Measurements from ENCODE around the gene FOCAD. TPM values are rescaled to one million over a fixed set of nuclear protein-coding genes. Genes with fewer than 3 reads are reported as not detected.
A peak's percentile ranks its signal among the peaks of the same experiment; 100 is the strongest.
"Not testable (repeated sequence)": the region's sequence is repeated elsewhere in the genome, so short reads cannot be mapped to it uniquely, and the experiment has no call there.

FOCAD gene
- total and polyA plus RNA-seq, 2 donors (not counting 1 experiment from before 2014, with no cell fraction given) = 4.0 to 10.1 TPM

DNA sequence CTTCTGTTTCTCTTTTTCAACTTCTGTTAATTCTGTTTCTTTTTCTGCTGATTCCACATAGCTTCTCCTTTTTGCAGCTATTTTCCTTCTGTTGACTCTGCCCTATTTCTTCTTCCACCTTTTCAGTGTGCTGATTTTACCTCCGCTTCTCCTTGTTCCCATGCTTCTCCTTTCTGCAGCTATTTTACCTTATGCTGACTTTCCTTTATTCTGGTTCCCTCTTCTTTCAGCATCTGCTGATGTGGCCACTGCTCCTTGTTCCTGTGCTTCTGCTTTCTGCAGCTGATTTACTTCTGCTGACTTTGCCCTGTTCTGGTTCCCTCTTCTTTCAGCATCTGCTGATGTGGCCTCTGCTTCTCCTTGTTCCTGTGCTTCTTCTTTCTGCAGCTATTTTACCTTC, 288.6 kb downstream of the FOCAD start:
- no peak for ATAC-seq (ENCODE audit: low read depth)
- WGBS (ENCODE audit: insufficient coverage) = 100% methylated on average over 1 of the region's 1 CpG
- no peak overlapping the region for H3K4me2 ChIP-seq (replicated peaks; ENCODE audit: low read depth, low read length, poor library complexity, severe bottlenecking)
- no peak overlapping the region for H3K4me3 ChIP-seq (ENCODE audit: control extremely low read depth in 1 of 5, extremely low read depth in 1 of 5, insufficient read depth in 1 of 5, low read depth in 2 of 5, low read length in 4 of 5)
- ChIA-PET CTCF (interaction anchor here (0.8 kb wide), 1 partner anchor 31 kb away, joined by 3 read pairs; no protein-coding TSS in a partner anchor), POLR2A (no interaction called here)
- peaks cover 3 to 28% (median 16%) of the 10 kb centered on the region in 3 donors for H3K9me3 ChIP-seq (ENCODE audit: control extremely low read depth in 1 of 3, control insufficient read depth in 2 of 3, insufficient read depth in 1 of 3, low read length in 2 of 3)
- peaks cover 0 to 2% of the 10 kb centered on the region in 2 experiments for H3K36me3 ChIP-seq (replicated peaks in 1 of 2; ENCODE audit: control extremely low read depth in 1 of 2, control insufficient read depth in 1 of 2, extremely low read depth in 1 of 2, insufficient read depth in 2 of 2, low read length in 1 of 2)
- Mint-ChIP-seq H3K27me3 (no peaks in the 10 kb centered on the region), H3K27ac (no peak overlapping the region), H3K4me3 (no peak overlapping the region), H3K9me3 (ENCODE audit: insufficient read depth) (peaks cover 2% of the 10 kb centered on the region), H3K4me1 (peaks cover 5% of the 10 kb centered on the region)
- DNase-seq = no peak
- no peaks in the 10 kb centered on the region for H4K20me1 ChIP-seq (ENCODE audit: control insufficient read depth, insufficient read depth, low read length, poor library complexity, severe bottlenecking)
- no peaks in the 10 kb centered on the region for H3K27me3 ChIP-seq (replicated peaks in 1 of 4; ENCODE audit: control extremely low read depth in 1 of 4, control insufficient read depth in 3 of 4, insufficient read depth in 4 of 4, low read length in 3 of 4)
- H3K79me2 ChIP-seq (ENCODE audit: control insufficient read depth, insufficient read depth, low read length) = no peaks in the 10 kb centered on the region
- H3K27ac ChIP-seq (ENCODE audit: low read length in 2 of 2) = peak overlapping the region in 1 of 2 donors; percentile 51
- H3K9ac ChIP-seq (ENCODE audit: low read length) = no peak overlapping the region
- no peak overlapping the region for H2AFZ ChIP-seq (ENCODE audit: insufficient read depth, low read depth, low read length, poor library complexity, severe bottlenecking)
- intact Hi-C loops (cut with micrococcal nuclease) = no loop called here
- peaks cover 0 to 8% of the 10 kb centered on the region in 2 donors for H3K4me1 ChIP-seq (ENCODE audit: control insufficient read depth in 2 of 2, insufficient read depth in 2 of 2, low read length in 2 of 2)
- TF ChIP-seq, protein P1, sequence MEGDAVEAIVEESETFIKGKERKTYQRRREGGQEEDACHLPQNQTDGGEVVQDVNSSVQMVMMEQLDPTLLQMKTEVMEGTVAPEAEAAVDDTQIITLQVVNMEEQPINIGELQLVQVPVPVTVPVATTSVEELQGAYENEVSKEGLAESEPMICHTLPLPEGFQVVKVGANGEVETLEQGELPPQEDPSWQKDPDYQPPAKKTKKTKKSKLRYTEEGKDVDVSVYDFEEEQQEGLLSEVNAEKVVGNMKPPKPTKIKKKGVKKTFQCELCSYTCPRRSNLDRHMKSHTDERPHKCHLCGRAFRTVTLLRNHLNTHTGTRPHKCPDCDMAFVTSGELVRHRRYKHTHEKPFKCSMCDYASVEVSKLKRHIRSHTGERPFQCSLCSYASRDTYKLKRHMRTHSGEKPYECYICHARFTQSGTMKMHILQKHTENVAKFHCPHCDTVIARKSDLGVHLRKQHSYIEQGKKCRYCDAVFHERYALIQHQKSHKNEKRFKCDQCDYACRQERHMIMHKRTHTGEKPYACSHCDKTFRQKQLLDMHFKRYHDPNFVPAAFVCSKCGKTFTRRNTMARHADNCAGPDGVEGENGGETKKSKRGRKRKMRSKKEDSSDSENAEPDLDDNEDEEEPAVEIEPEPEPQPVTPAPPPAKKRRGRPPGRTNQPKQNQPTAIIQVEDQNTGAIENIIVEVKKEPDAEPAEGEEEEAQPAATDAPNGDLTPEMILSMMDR (IDR thresholded peaks at IDR 0.05) = no peak
- TF ChIP-seq EZH2 (IDR thresholded peaks at IDR 0.05; ENCODE audit: borderline replicate concordance, insufficient read depth, low read depth, low read length, poor library complexity, severe bottlenecking) = no peak

- ATAC-seq (ENCODE audit: low read depth); H2AFZ ChIP-seq (ENCODE audit: insufficient read depth, low read depth, low read length, poor library complexity, severe bottlenecking); H3K36me3 ChIP-seq (replicated peaks in 1 of 2; ENCODE audit: control extremely low read depth in 1 of 2, control insufficient read depth in 1 of 2, extremely low read depth in 1 of 2, insufficient read depth in 2 of 2, low read length in 1 of 2); H3K4me2 ChIP-seq (replicated peaks; ENCODE audit: low read depth, low read length, poor library complexity, severe bottlenecking); H3K9ac ChIP-seq (ENCODE audit: low read length); H3K4me1 ChIP-seq (ENCODE audit: control insufficient read depth in 2 of 2, insufficient read depth in 2 of 2, low read length in 2 of 2); H3K27me3 Mint-ChIP-seq; H3K27ac Mint-ChIP-seq; H3K4me3 ChIP-seq (ENCODE audit: control extremely low read depth in 1 of 5, extremely low read depth in 1 of 5, insufficient read depth in 1 of 5, low read depth in 2 of 5, low read length in 4 of 5); intact Hi-C loops (cut with micrococcal nuclease); H3K9me3 Mint-ChIP-seq (ENCODE audit: insufficient read depth); H3K4me1 Mint-ChIP-seq; POLR2A ChIA-PET; H3K79me2 ChIP-seq (ENCODE audit: control insufficient read depth, insufficient read depth, low read length); H3K4me3 Mint-ChIP-seq; H3K27me3 ChIP-seq (replicated peaks in 1 of 4; ENCODE audit: control extremely low read depth in 1 of 4, control insufficient read depth in 3 of 4, insufficient read depth in 4 of 4, low read length in 3 of 4); H4K20me1 ChIP-seq (ENCODE audit: control insufficient read depth, insufficient read depth, low read length, poor library complexity, severe bottlenecking): not testable (repeated sequence)
- CTCF ChIA-PET = interaction anchor here (0.8 kb wide), 1 partner anchor 32 kb away, joined by 3 read pairs; no protein-coding TSS in a partner anchor
- DNase-seq = peak; percentile 27
- H3K27ac ChIP-seq (ENCODE audit: low read length in 2 of 2) = peak overlapping the region; percentile 35 to 51
- WGBS (ENCODE audit: insufficient coverage) = 43% methylated on average over 2 of the region's 2 CpGs
- peaks cover 3 to 28% (median 16%) of the 10 kb centered on the region in 3 donors for H3K9me3 ChIP-seq (ENCODE audit: control extremely low read depth in 1 of 3, control insufficient read depth in 2 of 3, insufficient read depth in 1 of 3, low read length in 2 of 3)
Measured at GRCh38 chr9:20973246-20973947, 289.3 kb downstream of the FOCAD start.

- H3K9ac ChIP-seq (ENCODE audit: low read length); POLR2A ChIA-PET; H3K27ac Mint-ChIP-seq: not testable (repeated sequence)
Measured at GRCh38 chr9:20974191-20974938, 290.3 kb downstream of the FOCAD start.

More at GRCh38 chr9:20974191-20974938, 290.3 kb downstream of the FOCAD start:
- peak; percentile 29 for DNase-seq
- H3K4me1 Mint-ChIP-seq; H3K27me3 Mint-ChIP-seq; CTCF ChIA-PET; intact Hi-C loops (cut with micrococcal nuclease); H3K27me3 ChIP-seq (replicated peaks in 1 of 4; ENCODE audit: control extremely low read depth in 1 of 4, control insufficient read depth in 3 of 4, insufficient read depth in 4 of 4, low read length in 3 of 4); H3K79me2 ChIP-seq (ENCODE audit: control insufficient read depth, insufficient read depth, low read length); H3K36me3 ChIP-seq (replicated peaks in 1 of 2; ENCODE audit: control extremely low read depth in 1 of 2, control insufficient read depth in 1 of 2, extremely low read depth in 1 of 2, insufficient read depth in 2 of 2, low read length in 1 of 2); H3K9me3 Mint-ChIP-seq (ENCODE audit: insufficient read depth); H2AFZ ChIP-seq (ENCODE audit: insufficient read depth, low read depth, low read length, poor library complexity, severe bottlenecking); H3K4me3 Mint-ChIP-seq; H3K4me3 ChIP-seq (ENCODE audit: control extremely low read depth in 1 of 5, extremely low read depth in 1 of 5, insufficient read depth in 1 of 5, low read depth in 2 of 5, low read length in 4 of 5); ATAC-seq (ENCODE audit: low read depth); H3K4me1 ChIP-seq (ENCODE audit: control insufficient read depth in 2 of 2, insufficient read depth in 2 of 2, low read length in 2 of 2); H3K4me2 ChIP-seq (replicated peaks; ENCODE audit: low read depth, low read length, poor library complexity, severe bottlenecking); H4K20me1 ChIP-seq (ENCODE audit: control insufficient read depth, insufficient read depth, low read length, poor library complexity, severe bottlenecking): not testable (repeated sequence)
- peak overlapping the region; percentile 11 to 45 for H3K27ac ChIP-seq (ENCODE audit: low read length in 2 of 2)
- 25% methylated on average over 1 of the region's 2 CpGs for WGBS (ENCODE audit: insufficient coverage)
- H3K9me3 ChIP-seq (ENCODE audit: control extremely low read depth in 1 of 3, control insufficient read depth in 2 of 3, insufficient read depth in 1 of 3, low read length in 2 of 3) = peaks cover 3 to 28% (median 16%) of the 10 kb centered on the region in 3 donors
